K562 (cell line): ENCODE measurements around the gene CLTRN. TPM values are rescaled to one million over a fixed set of nuclear protein-coding genes. Genes with fewer than 3 reads are reported as not detected.
A peak's percentile ranks its signal among the peaks of the same experiment; 100 is the strongest.

ENCODE experiments used
- ATF1 ChIP-seq, 2 experiments: fragments of 450-650 bp in 1 of 2; IDR thresholded peaks; 2 replicates each; pipeline ENCODE4 v1.6.1; 2016; ENCODE audit warnings: missing compliant biosample characterization in 1 of 2, missing genetic modification characterization in 1 of 2
- CHD1 ChIP-seq: fragments of 200-600 bp; sonication (generic); IDR thresholded peaks from one replicate; pipeline ENCODE4 v1.6.1; 2012; ENCODE audit warnings: mild to moderate bottlenecking, moderate library complexity, low read length, inconsistent platforms
- CREM ChIP-seq: IDR thresholded peaks from 2 replicates; pipeline ENCODE4 v1.6.1; 2014; ENCODE audit warnings: antibody characterized with exemption, low read depth
- DIDO1 ChIP-seq: fragments of 450-650 bp; IDR thresholded peaks from 2 replicates; pipeline ENCODE4 v1.6.1; 2016; ENCODE audit warnings: low read depth, missing biosample characterization, missing genetic modification characterization
- E2F8 ChIP-seq: fragments of 450-650 bp; IDR thresholded peaks from 2 replicates; pipeline ENCODE4 v1.7.1; 2018; ENCODE audit warnings: mild to moderate bottlenecking, low read depth; ENCODE audit not compliant: partially characterized antibody
- HDAC1 ChIP-seq, 2 experiments: fragments of 450-650 bp; IDR thresholded peaks; 2 replicates each; pipeline ENCODE4 v1.6.1; 2016 to 2017; ENCODE audit warnings: inconsistent platforms in 1 of 2, mild to moderate bottlenecking in 1 of 2, moderate library complexity in 1 of 2
- MXI1 ChIP-seq: IDR thresholded peaks from 2 replicates; pipeline ENCODE4 v1.6.1; 2011; ENCODE audit warnings: low read depth, mild to moderate bottlenecking, improper control_type of control experiment, low read length
- PHF20 ChIP-seq: fragments of 450-650 bp; IDR thresholded peaks from 2 replicates; pipeline ENCODE4 v1.6.1; 2018; ENCODE audit not compliant: partially characterized antibody
- PHF21A ChIP-seq: fragments of 450-650 bp; IDR thresholded peaks from 2 replicates; pipeline ENCODE4 v1.6.1; 2017; ENCODE audit warnings: low read depth, borderline replicate concordance
- PHF8 ChIP-seq: fragments of 200-600 bp; sonication (generic); IDR thresholded peaks from 2 replicates; pipeline ENCODE4 v1.6.1; 2012; ENCODE audit warnings: mixed run types, mild to moderate bottlenecking, inconsistent platforms, low read length, moderate library complexity, borderline replicate concordance
- RBFOX2 ChIP-seq: fragments of 200-400 bp; formaldehyde crosslinking; IDR thresholded peaks from 2 replicates; pipeline ENCODE4 v1.6.1; 2017; ENCODE audit warnings: low read depth, mild to moderate bottlenecking, low read length, moderate library complexity
- SIN3B ChIP-seq: fragments of 450-650 bp; IDR thresholded peaks from 2 replicates; pipeline ENCODE4 v1.6.1; 2017; ENCODE audit warnings: low read depth, mild to moderate bottlenecking, moderate library complexity
- SP1 ChIP-seq: sonication (generic); formaldehyde crosslinking; IDR thresholded peaks from 2 replicates; pipeline ENCODE4 v1.8.1; 2022; ENCODE audit warnings: mild to moderate bottlenecking, missing genetic modification reagents
- ZFX ChIP-seq: sonication (generic); formaldehyde crosslinking; IDR thresholded peaks from 2 replicates; pipeline ENCODE4 v1.8.0; 2022; ENCODE audit warnings: mild to moderate bottlenecking, missing genetic modification reagents, moderate library complexity
- polyA plus RNA-seq, 8 experiments: library from polyadenylated mRNA; depleted of rRNA in 4 of 8; stranded (reverse) in 5 of 8; unstranded in 3 of 8; fragments of >200 nt; fragmentation: Nextera tagmentation in 2 of 8; fragmentation: Illumina TruSeq in 1 of 8; extraction: Ambion mirVana in 2 of 8; extraction: Trizol in 1 of 8; gene quantifications; 2 replicates each; pipeline versions ENCODE4 v1.2.1 to v1.2.3, GENCODE V29; 2011 to 2014; ENCODE audit warnings: inconsistent platforms in 1 of 8, missing spikeins in 1 of 8
- total RNA-seq, 7 experiments: library from RNA; depleted of rRNA in 6 of 7; stranded (reverse); fragments of >200 nt in 6 of 7; fragmentation: Illumina TruSeq in 2 of 7; extraction: Trizol in 2 of 7; gene quantifications; 2 replicates each; pipeline versions ENCODE4 v1.2.1 to v1.2.3, GENCODE V29; 2011 to 2021; ENCODE audit warnings: low replicate concordance in 1 of 7
- TF ChIP-seq, protein P1 (sequence below): conservative IDR thresholded peaks from 2 replicates; pipeline ENCODE4 v1.6.1; 2011; ENCODE audit warnings: low read depth, mild to moderate bottlenecking, low read length; ENCODE audit not compliant: control insufficient read depth
- TF ChIP-seq, protein P2 (sequence below): sonication (generic); formaldehyde crosslinking; IDR thresholded peaks from 2 replicates; pipeline ENCODE4 v1.8.1; 2023; ENCODE audit warnings: mild to moderate bottlenecking, missing genetic modification reagents
- TF ChIP-seq, protein P3 (sequence below): fragments of 450-650 bp; IDR thresholded peaks from 2 replicates; pipeline ENCODE4 v1.6.1; 2016

The CLTRN gene
- total and polyA plus RNA-seq, 9 of the 15 experiments (the other 6 are each of a cell fraction or from before 2014, with no cell fraction given) = 0.11 to 0.36 (median 0.18) TPM; not detected in 2

- TF ChIP-seq, protein P1, sequence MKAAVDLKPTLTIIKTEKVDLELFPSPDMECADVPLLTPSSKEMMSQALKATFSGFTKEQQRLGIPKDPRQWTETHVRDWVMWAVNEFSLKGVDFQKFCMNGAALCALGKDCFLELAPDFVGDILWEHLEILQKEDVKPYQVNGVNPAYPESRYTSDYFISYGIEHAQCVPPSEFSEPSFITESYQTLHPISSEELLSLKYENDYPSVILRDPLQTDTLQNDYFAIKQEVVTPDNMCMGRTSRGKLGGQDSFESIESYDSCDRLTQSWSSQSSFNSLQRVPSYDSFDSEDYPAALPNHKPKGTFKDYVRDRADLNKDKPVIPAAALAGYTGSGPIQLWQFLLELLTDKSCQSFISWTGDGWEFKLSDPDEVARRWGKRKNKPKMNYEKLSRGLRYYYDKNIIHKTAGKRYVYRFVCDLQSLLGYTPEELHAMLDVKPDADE = peak; percentile 76; the same call in 1 of the 2 replicates
- TF ChIP-seq PHF20 (peak; percentile 36), CHD1 (peak; percentile 20), HDAC1 (IDR thresholded peaks at IDR 0.05) (peak in 1 of 2 experiments; percentile 83; a peak in 2 of 4 replicates), PHF8 (peak; percentile 68), CREM (0 out of 2 replicates have a peak, but pooled peaks have one; percentile 14), SP1 (CRISPR knock-in tag) (peak; percentile 97), ATF1 (CRISPR knock-in tag; IDR thresholded peaks at IDR 0.05) (no peak), ATF1 (tag; IDR thresholded peaks at IDR 0.05) (peak; percentile 96), E2F8 (peak; percentile 24), PHF21A (no peak), SIN3B (peak; percentile 78), ZFX (CRISPR knock-in tag) (peak; percentile 44), DIDO1 (peak; percentile 56; the same call in 1 of the 2 replicates), MXI1 (peak; percentile 49; the same call in 1 of the 2 replicates), RBFOX2 (peak; percentile 66)
- TF ChIP-seq, protein P2, sequence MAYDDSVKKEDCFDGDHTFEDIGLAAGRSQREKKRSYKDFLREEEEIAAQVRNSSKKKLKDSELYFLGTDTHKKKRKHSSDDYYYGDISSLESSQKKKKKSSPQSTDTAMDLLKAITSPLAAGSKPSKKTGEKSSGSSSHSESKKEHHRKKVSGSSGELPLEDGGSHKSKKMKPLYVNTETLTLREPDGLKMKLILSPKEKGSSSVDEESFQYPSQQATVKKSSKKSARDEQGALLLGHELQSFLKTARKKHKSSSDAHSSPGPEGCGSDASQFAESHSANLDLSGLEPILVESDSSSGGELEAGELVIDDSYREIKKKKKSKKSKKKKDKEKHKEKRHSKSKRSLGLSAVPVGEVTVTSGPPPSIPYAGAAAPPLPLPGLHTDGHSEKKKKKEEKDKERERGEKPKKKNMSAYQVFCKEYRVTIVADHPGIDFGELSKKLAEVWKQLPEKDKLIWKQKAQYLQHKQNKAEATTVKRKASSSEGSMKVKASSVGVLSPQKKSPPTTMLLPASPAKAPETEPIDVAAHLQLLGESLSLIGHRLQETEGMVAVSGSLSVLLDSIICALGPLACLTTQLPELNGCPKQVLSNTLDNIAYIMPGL = no peak
- TF ChIP-seq, protein P3, sequence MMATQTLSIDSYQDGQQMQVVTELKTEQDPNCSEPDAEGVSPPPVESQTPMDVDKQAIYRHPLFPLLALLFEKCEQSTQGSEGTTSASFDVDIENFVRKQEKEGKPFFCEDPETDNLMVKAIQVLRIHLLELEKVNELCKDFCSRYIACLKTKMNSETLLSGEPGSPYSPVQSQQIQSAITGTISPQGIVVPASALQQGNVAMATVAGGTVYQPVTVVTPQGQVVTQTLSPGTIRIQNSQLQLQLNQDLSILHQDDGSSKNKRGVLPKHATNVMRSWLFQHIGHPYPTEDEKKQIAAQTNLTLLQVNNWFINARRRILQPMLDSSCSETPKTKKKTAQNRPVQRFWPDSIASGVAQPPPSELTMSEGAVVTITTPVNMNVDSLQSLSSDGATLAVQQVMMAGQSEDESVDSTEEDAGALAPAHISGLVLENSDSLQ = peak; percentile 72
Measured at GRCh38 chrX:15675490-15675921, 10.9 kb upstream of the CLTRN start (continued).
